ENCODE measurements around the gene MYO10. TPM values are rescaled to one million over a fixed set of nuclear protein-coding genes. Genes with fewer than 3 reads are reported as not detected.

MYO10 gene
- total RNA-seq, 1 donor from 2014 or later, result 56.7 TPM

DNA sequence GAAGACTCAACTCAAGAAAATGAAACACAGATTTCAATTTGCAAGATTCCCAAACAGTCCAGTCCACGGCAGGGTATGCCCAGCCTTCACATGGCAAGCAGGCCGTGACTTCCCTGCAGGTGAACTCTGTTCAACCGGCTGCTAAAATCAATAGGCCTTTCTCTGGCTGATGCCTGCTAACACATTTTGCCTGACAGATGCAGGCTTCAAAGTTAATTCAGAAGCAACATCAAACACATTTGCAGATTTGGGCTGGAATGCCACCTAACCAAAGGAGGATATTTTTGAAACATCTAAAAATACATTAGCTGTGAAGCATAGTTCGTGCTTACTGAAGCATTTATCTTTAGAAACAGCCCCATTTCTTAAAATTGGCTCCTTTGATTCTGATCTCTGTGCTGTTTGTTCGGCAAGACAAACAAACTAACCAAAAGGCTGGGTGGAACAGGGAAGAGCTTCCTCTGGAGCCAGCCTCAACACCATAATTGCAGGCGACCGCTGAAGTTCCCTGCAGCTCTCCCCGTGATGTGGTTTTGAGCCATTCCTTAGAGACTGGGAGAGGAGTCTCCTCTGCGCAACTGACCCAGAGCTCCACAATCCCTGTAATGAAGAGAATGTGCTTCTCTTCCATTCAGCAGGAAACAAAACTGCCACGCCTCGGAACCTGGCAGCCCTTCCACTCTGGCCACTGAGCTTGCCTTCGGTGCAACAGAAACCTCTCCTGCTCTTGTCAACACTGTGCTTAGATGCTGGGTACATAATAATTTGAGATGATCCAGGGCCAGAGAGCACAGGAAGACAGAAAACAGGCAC is 126.5 kb downstream of the MYO10 start:
- H3K27me3 Mint-ChIP-seq (ENCODE audit: low read depth), result no peaks in the 10 kb centered on the region
- DNase-seq (ENCODE audit: low spot score in 2 of 2, unreplicated experiment in 2 of 2), result no peak
- no peaks in the 10 kb centered on the region for H3K9me3 Mint-ChIP-seq
- peak overlapping the region; percentile 61 for H3K27ac Mint-ChIP-seq
- H3K36me3 Mint-ChIP-seq, result peaks cover 6% of the 10 kb centered on the region
- H3K4me3 Mint-ChIP-seq, result no peak overlapping the region
- TF ChIP-seq, protein P1, sequence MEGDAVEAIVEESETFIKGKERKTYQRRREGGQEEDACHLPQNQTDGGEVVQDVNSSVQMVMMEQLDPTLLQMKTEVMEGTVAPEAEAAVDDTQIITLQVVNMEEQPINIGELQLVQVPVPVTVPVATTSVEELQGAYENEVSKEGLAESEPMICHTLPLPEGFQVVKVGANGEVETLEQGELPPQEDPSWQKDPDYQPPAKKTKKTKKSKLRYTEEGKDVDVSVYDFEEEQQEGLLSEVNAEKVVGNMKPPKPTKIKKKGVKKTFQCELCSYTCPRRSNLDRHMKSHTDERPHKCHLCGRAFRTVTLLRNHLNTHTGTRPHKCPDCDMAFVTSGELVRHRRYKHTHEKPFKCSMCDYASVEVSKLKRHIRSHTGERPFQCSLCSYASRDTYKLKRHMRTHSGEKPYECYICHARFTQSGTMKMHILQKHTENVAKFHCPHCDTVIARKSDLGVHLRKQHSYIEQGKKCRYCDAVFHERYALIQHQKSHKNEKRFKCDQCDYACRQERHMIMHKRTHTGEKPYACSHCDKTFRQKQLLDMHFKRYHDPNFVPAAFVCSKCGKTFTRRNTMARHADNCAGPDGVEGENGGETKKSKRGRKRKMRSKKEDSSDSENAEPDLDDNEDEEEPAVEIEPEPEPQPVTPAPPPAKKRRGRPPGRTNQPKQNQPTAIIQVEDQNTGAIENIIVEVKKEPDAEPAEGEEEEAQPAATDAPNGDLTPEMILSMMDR (IDR thresholded peaks at IDR 0.05; ENCODE audit: unreplicated experiment), result no peak
- peaks cover 13% of the 10 kb centered on the region for H3K4me1 Mint-ChIP-seq

DNA sequence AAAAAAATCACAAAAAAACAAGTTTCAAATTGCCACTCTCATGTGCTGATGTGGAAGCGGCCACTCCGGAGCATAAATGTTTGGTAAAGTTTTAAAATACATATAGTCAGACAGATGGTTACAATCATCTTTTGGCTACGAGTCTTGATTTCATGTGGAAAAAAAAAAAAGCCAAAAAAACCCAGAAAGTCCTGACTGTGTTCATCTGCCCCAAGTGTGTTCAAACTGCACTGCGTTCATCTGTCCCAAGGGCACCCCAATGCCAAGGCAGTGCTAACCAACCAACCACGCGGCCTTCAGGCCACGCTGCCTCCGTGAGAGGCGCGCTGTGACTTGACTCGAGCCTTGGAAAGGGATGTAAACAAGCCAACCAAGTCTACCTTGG is 127.1 kb downstream of the MYO10 start:
- Mint-ChIP-seq H3K27me3 (ENCODE audit: low read depth) (no peaks in the 10 kb centered on the region), H3K27ac (no peak overlapping the region), H3K4me1 (peaks cover 13% of the 10 kb centered on the region), H3K4me3 (no peak overlapping the region), H3K9me3 (no peaks in the 10 kb centered on the region), H3K36me3 (peaks cover 4% of the 10 kb centered on the region)
- TF ChIP-seq, protein P1 (IDR thresholded peaks at IDR 0.05; ENCODE audit: unreplicated experiment), result no peak
- DNase-seq (ENCODE audit: low spot score in 2 of 2, unreplicated experiment in 2 of 2), result no peak

DNA sequence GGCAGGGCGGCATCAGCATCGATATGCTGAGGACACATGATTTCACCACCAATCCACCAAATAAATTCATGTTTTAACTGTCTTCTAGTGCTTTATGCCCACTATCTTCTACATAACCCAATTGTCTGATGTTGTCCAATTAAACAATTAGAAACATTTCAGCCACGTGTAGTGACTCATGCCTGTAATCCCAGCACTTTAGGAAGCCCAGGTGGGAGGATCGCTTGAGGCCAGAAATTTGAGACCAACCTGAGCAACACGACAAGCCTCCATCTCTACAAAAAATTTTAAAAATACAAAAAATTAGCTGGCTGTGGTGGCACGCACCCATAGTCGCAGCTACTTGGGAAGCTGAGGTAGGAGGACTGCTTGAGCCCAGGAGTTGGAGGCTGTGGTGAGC is 128.1 kb downstream of the MYO10 start:
- H3K27ac Mint-ChIP-seq, result no peak overlapping the region
- no peak for DNase-seq (ENCODE audit: low spot score in 2 of 2, unreplicated experiment in 2 of 2)
- TF ChIP-seq, protein P1 (IDR thresholded peaks at IDR 0.05; ENCODE audit: unreplicated experiment), result no peak
- H3K4me3 Mint-ChIP-seq, result no peak overlapping the region
- no peaks in the 10 kb centered on the region for H3K36me3 Mint-ChIP-seq
- no peaks in the 10 kb centered on the region for H3K27me3 Mint-ChIP-seq (ENCODE audit: low read depth)
- H3K9me3 Mint-ChIP-seq, result no peaks in the 10 kb centered on the region
- H3K4me1 Mint-ChIP-seq, result peaks cover 13% of the 10 kb centered on the region

DNA sequence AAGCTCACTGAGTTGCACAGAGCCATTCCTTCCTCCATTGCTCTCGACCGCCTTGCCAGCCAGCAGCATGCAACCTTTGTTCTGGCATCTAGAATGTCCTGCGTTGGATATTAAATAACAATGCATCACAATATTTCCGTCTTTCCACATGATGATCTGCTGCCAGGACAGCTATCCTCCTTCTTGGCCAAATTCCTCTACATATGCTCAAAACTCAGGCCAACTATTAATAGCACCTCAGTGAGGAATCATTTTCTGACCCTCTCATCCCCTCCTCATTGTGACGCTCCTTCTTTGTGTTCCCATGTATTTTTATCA is 128.6 kb downstream of the MYO10 start:
- no peak for DNase-seq (ENCODE audit: low spot score in 2 of 2, unreplicated experiment in 2 of 2)
- H3K27ac Mint-ChIP-seq, result no peak overlapping the region
- TF ChIP-seq, protein P1 (IDR thresholded peaks at IDR 0.05; ENCODE audit: unreplicated experiment), result no peak
- H3K27me3 Mint-ChIP-seq (ENCODE audit: low read depth), result no peaks in the 10 kb centered on the region
- peaks cover 9% of the 10 kb centered on the region for H3K4me1 Mint-ChIP-seq
- H3K36me3 Mint-ChIP-seq, result no peaks in the 10 kb centered on the region
- no peaks in the 10 kb centered on the region for H3K9me3 Mint-ChIP-seq
- no peak overlapping the region for H3K4me3 Mint-ChIP-seq

DNA sequence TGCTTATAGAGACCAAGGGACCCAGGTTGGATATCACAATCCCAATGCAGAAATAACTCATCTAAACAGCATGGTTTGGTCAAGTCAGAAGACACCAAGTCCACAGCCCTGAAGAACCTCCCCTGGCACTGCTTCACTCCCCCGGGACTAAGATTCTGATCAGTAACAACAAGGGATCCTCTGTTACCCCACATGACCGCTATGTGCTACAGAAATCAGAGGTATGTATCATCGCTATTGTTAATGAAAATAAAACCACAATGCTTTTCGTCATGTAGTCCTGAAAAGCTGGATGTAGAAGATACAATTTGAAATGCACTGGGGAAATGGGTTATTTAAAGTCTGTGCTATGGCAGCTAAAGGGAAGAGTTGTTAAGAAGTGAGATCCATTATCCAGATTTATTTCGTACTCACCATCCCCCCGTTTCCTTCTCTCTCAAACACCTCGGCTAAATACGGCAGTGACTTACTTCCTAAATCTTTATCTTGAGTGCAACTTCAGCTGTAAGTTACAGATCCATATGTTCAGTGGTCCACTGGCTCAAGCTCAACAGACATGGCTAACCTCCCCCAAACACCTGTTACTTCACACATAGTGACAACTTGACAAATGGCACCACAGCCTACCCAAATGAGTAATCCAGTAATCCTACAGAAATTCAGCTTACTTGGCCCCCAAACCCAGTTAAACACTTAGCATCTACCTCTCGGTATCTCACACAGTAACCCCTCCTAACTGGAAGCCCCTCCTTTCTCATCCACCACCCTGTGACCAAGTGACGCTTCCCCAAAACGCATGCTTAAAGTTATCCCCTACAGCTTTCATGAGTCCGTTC is 129.2 kb downstream of the MYO10 start:
- H3K27ac Mint-ChIP-seq, result no peak overlapping the region
- no peaks in the 10 kb centered on the region for H3K27me3 Mint-ChIP-seq (ENCODE audit: low read depth)
- H3K36me3 Mint-ChIP-seq, result no peaks in the 10 kb centered on the region
- H3K4me1 Mint-ChIP-seq, result peaks cover 8% of the 10 kb centered on the region
- H3K4me3 Mint-ChIP-seq, result no peak overlapping the region
- TF ChIP-seq, protein P1 (IDR thresholded peaks at IDR 0.05; ENCODE audit: unreplicated experiment), result no peak
- no peaks in the 10 kb centered on the region for H3K9me3 Mint-ChIP-seq
- DNase-seq (ENCODE audit: low spot score in 2 of 2, unreplicated experiment in 2 of 2), result no peak
